ENCODE data around the gene CD44.
"Not testable (repeated sequence)": the region's sequence is repeated elsewhere in the genome, so short reads cannot be mapped to it uniquely, and the experiment has no call there.

CD44 gene

DNA sequence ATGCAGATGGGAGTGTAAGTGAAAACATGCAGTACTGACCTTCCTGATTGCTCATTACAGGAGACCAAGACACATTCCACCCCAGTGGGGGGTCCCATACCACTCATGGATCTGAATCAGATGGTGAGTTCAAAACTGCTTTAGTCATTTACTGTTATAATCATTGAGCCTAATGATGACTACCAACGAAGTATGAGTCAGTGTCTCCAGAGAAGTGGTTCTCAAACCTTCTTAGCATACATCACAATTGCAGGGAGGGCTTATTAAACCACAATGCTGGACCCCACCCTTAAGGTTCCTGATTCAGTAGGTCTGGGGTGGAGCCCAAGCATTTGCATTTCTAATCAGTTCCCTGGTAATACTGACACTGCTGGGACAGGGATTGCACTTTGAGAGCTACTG lies 75.8 kb downstream of the CD44 start:
- peak; percentile 6 for DNase-seq (ENCODE audit: low spot score)

DNA sequence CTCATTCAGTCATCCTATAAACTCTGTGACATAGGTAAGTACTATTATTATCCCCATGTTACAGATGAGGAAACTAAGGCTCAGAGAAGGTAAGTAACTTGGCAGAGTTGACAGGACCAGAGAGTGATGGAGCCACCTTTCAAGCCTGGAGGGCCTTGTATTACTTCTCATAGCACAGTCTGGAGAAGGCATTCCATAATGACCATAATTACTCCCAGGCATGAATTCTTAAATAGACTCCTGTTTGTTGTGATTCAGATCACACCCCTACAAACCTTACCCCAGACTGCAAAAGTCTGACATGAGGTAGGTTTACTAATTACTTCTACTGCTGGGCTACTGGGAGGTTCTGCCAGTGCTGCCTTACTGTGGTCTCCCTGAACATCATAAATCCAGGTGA lies 77.0 kb downstream of the CD44 start:
- DNase-seq (ENCODE audit: low spot score): no peak

DNA sequence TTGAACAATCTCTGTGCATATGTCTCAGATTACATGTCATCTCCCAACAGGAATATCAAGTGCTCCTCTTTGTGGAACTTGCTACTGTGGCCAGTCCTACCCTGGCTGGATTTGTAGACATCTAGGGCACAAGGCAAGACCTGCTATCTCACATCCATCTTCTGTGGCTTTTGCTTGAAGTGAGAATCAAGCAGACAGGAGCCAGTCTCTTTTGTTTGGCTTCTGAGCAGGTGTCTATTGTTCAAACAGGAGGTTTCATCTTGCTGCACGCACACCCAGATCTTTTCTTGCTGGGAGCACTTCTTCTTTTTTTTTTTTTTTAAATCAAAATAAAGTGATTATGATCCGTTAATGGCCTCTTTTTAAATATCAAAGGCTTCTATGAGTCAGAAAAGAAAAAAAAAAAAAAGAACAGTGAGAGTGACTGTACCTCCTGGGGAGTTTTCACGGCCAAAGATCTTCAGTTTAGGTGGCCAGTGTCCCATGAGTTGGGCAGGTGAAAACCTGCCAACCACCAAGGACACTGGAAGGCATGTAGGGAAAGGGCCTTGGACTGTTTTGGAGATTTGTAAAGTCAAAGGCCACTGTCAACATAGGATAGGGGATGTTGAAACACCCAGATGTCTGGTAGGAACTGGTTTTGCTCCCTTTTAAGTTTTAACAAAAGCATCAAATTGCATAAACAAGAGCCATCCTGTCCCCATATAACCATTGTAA lies 78.1 kb downstream of the CD44 start:
- no peak for DNase-seq (ENCODE audit: low spot score)

GRCh38 chr11:35218956-35219355 lies 80.0 kb downstream of the CD44 start:
- DNase-seq (ENCODE audit: low spot score): no peak

DNA sequence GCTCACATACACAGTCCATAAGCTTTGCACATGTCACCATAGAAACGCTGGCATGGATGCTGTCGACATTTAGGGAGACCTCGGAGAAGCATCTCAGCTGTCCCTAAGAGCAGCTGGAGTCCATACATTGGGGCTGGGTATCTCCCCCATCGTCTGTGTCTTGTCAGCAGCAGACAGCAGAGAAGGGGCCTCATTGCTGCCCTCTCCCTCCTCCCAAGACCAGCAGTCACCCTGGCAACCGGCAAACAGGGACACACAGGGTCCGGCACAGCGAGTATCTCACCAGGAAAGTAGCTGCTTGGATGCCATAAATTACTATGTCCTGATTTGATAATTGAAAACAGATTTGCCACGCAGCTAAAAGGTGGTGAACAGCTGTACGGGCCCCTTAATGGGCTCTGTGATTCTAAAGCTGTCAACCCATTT lies 84.4 kb downstream of the CD44 start:
- DNase-seq (ENCODE audit: low spot score): no peak

- no peak for DNase-seq (ENCODE audit: low spot score)
Measured at GRCh38 chr11:35223991-35224390, 85.0 kb downstream of the CD44 start.

DNA sequence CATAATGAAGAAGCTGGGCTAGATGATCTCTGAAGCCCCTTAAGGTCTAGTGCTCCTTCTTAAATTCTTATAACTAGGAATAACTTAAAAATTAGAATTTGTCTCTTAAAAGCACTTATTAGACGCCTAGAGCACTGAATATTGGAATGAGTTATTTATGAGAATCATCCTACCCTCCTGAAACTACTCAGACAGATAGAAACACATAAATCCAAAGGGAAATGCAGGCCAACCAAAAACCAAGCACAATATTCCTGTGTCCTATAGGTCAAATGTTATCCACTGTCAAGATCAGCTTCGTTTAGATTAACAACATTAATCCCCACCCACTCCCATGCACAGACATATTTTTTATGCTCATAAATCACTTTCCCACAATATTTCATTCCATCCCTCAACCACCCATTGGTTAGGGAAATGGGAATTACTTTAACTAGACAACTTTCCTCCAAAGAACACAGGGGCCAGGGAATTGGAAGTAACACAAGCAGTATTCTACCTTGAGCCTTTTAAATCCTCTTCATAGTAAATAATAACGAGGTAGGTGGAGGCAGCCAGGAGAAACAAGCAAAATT lies 87.1 kb downstream of the CD44 start:
- DNase-seq (ENCODE audit: low spot score): no peak

- DNase-seq (ENCODE audit: low spot score): not testable (repeated sequence)
Measured at GRCh38 chr11:35226756-35227155, 87.8 kb downstream of the CD44 start.

- DNase-seq (ENCODE audit: low spot score): no peak
Measured at GRCh38 chr11:35227576-35228327, 88.8 kb downstream of the CD44 start.

DNA sequence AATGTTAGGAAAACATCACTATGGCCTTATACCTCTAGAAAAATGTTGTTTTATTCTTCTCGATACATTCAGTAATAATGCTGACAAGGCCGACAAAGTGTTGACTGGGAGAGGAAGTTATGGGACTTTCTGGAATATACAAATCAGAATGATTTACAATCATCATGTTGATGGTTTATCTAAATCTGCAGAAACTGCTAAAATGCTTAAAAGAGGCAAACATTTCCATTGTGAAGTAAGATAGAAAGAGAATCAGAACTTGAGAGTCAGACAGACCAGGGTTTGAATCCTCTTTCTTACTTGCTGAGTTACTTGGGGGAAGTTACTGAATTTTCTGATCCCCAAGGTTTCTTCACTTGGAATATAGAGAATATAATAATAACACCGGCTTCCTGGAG lies 89.4 kb downstream of the CD44 start:
- no peak for DNase-seq (ENCODE audit: low spot score)

DNA sequence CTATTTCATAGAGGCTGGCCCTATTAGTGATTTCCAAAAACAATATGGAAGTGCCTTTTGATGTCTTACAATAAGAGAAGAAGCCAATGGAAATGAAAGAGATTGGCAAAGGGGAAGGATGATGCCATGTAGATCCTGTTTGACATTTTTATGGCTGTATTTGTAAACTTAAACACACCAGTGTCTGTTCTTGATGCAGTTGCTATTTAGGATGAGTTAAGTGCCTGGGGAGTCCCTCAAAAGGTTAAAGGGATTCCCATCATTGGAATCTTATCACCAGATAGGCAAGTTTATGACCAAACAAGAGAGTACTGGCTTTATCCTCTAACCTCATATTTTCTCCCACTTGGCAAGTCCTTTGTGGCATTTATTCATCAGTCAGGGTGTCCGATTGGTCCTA lies 91.4 kb downstream of the CD44 start:
- no peak for DNase-seq (ENCODE audit: low spot score)

- DNase-seq (ENCODE audit: low spot score): no peak
Measured at GRCh38 chr11:35231076-35231860, 92.3 kb downstream of the CD44 start.

- DNase-seq (ENCODE audit: low spot score): no peak
Measured at GRCh38 chr11:35232891-35233330, 93.9 kb downstream of the CD44 start.

GRCh38 chr11:35233518-35233917 lies 94.5 kb downstream of the CD44 start:
- DNase-seq (ENCODE audit: low spot score): no peak

DNA sequence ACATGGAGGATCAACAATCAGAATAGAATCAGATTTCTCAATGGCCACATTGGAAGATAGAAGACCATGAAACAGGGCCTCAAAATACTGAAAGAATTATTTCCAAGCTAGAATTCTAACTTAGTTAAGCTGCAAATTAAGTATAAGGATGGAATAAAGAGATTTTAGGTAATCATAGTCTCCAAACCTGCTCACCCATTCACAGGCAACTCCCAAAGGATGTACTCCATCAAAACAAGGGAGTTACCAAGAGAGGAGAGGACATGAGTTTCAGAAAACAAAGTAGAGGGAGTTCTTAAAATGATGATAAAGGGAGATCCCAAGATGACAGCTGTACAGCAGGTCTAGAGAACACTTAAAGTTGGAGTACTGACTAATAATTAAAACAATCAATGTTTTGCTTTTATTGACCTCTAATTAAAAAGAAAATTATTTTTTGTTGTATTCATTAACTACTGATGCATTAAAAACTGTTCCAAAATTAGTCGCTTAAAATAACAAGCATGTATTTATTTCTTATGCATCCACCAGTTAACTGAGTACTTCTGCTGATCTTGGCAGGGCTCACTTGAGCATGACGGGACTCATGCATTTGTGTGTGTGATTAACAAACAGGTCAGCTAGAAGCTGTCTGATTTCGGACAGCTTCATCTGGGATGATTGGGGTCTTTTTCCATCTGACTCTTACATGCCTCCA lies 95.6 kb downstream of the CD44 start:
- no peak for DNase-seq (ENCODE audit: low spot score)

GRCh38 chr11:35235157-35235468 lies 96.1 kb downstream of the CD44 start:
- DNase-seq (ENCODE audit: low spot score): no peak

GRCh38 chr11:35235498-35235897 lies 96.5 kb downstream of the CD44 start:
- DNase-seq (ENCODE audit: low spot score): no peak

GRCh38 chr11:35235936-35236666 lies 97.1 kb downstream of the CD44 start:
- peak; percentile 83 for DNase-seq (ENCODE audit: low spot score)

- no peak for DNase-seq (ENCODE audit: low spot score)
Measured at GRCh38 chr11:35236667-35237003, 97.7 kb downstream of the CD44 start.

GRCh38 chr11:35237351-35237750 lies 98.4 kb downstream of the CD44 start:
- no peak for DNase-seq (ENCODE audit: low spot score)

All from LoVo (cell line).